Ecto neural progenitor cell (in vitro differentiated cells): ENCODE results near the gene SH2D6.
"Not testable (repeated sequence)": the region's sequence is repeated elsewhere in the genome, so short reads cannot be mapped to it uniquely, and the experiment has no call there.

ENCODE experiments used
- DNase-seq: peaks from one replicate; pipeline ENCODE4 v3.0.0-alpha.2; 2018; ENCODE audit warnings: low spot score

SH2D6 gene

GRCh38 chr2:85398426-85399182, 19.9 kb upstream of the SH2D6 start:
- no peak for DNase-seq

GRCh38 chr2:85399183-85399455, 19.4 kb upstream of the SH2D6 start:
- DNase-seq: no peak

GRCh38 chr2:85400023-85400422, 18.5 kb upstream of the SH2D6 start:
- DNase-seq: no peak

- DNase-seq: no peak
These were observed 17.7 kb upstream of the SH2D6 start for GRCh38 chr2:85400541-85401463.

- no peak for DNase-seq
These were observed 17.1 kb upstream of the SH2D6 start for GRCh38 chr2:85401464-85401805.

- DNase-seq: no peak
These were observed 16.7 kb upstream of the SH2D6 start for GRCh38 chr2:85401844-85402243.

GRCh38 chr2:85405201-85406059, 13.1 kb upstream of the SH2D6 start:
- DNase-seq: no peak

- no peak for DNase-seq
These were observed 8.5 kb upstream of the SH2D6 start, which contains the start of gene CAPG for GRCh38 chr2:85409845-85410583. Gene CAPG (minus strand): TSS chr2:85410366. CDS start chr2:85402145, 8,221 bp downstream.

- no peak for DNase-seq
These were observed 7.7 kb upstream of the SH2D6 start for GRCh38 chr2:85410584-85411404.

- DNase-seq: no peak
These were observed 7.1 kb upstream of the SH2D6 start for GRCh38 chr2:85411405-85411748.

- DNase-seq: no peak
These were observed 4.7 kb upstream of the SH2D6 start for GRCh38 chr2:85413592-85414420.

- not testable (repeated sequence) for DNase-seq
These were observed 4.1 kb upstream of the SH2D6 start for GRCh38 chr2:85414421-85414759.

GRCh38 chr2:85414761-85415553, 3.6 kb upstream of the SH2D6 start:
- DNase-seq: no peak

- DNase-seq: no peak
These were observed 2.4 kb upstream of the SH2D6 start for GRCh38 chr2:85415980-85416650.

- DNase-seq: no peak
These were observed 628 bp downstream of the SH2D6 start for GRCh38 chr2:85419009-85419675.

GRCh38 chr2:85420536-85421259, 2.2 kb downstream of the SH2D6 start:
- DNase-seq: peak; percentile 96

GRCh38 chr2:85421260-85422071, 3.0 kb downstream of the SH2D6 start:
- no peak for DNase-seq
